NCI-H1694 treated with DMSO at 0.1 percent for 48 hours (cell line): Measurements from ENCODE around the gene HEPN1.
A peak's percentile ranks its signal among the peaks of the same experiment; 100 is the strongest.

Experiments
- DNase-seq: peaks from one replicate; lab custom pipeline; 2025; lab: John Stamatoyannopoulos, UW

Gene HEPN1

GRCh38 chr11:124918950-124919349 is at the start of gene HEPN1:
TSS of gene HEPN1 (plus strand) at chr11:124919250.
- no peak for DNase-seq

- DNase-seq = no peak
These were observed 49.7 kb upstream of the HEPN1 start for GRCh38 chr11:124869331-124869730.

GRCh38 chr11:124869856-124870387 is 49.1 kb upstream of the HEPN1 start:
- no peak for DNase-seq

- DNase-seq = no peak
These were observed 48.6 kb upstream of the HEPN1 start for GRCh38 chr11:124870430-124870829.

GRCh38 chr11:124872280-124872679 is 46.8 kb upstream of the HEPN1 start:
- no peak for DNase-seq

- DNase-seq = no peak
These were observed 46.3 kb upstream of the HEPN1 start for GRCh38 chr11:124872741-124873140.

GRCh38 chr11:124873951-124874350 is 45.1 kb upstream of the HEPN1 start:
- DNase-seq = peak; percentile 2

- DNase-seq = no peak
These were observed 44.3 kb upstream of the HEPN1 start for GRCh38 chr11:124874571-124875255.

GRCh38 chr11:124875401-124875800 is 43.6 kb upstream of the HEPN1 start:
- no peak for DNase-seq

GRCh38 chr11:124875943-124876817 is 42.9 kb upstream of the HEPN1 start:
- peak; percentile 30 for DNase-seq

GRCh38 chr11:124876818-124877630 is 42.0 kb upstream of the HEPN1 start:
- DNase-seq = no peak

GRCh38 chr11:124877631-124877909 is 41.5 kb upstream of the HEPN1 start:
- no peak for DNase-seq

GRCh38 chr11:124877910-124878758 is 40.9 kb upstream of the HEPN1 start:
- DNase-seq = no peak

GRCh38 chr11:124878759-124879492 is 40.1 kb upstream of the HEPN1 start:
- DNase-seq = no peak

GRCh38 chr11:124879493-124880289 is 39.4 kb upstream of the HEPN1 start:
- DNase-seq = no peak

GRCh38 chr11:124880290-124880611 is 38.8 kb upstream of the HEPN1 start:
- no peak for DNase-seq

GRCh38 chr11:124880958-124881357 is 38.1 kb upstream of the HEPN1 start:
- DNase-seq = no peak

- no peak for DNase-seq
These were observed 36.5 kb upstream of the HEPN1 start for GRCh38 chr11:124882339-124883071.

GRCh38 chr11:124884340-124884739 is 34.7 kb upstream of the HEPN1 start:
- DNase-seq = no peak
